Activated CD8-positive, alpha-beta T cell treated with anti-CD3 and anti-CD28 coated beads for 36 hours (primary cell): ENCODE data around the gene CHST1. TPM values are rescaled to one million over a fixed set of nuclear protein-coding genes. Genes with fewer than 3 reads are reported as not detected.

ENCODE experiments used
- ATAC-seq: fragments of 200-7000 bp; cut with Tn5 transposase; one replicate; pipeline ENCODE4 v1.10.0; 2021; ENCODE audit warnings: mild to moderate bottlenecking, moderate library complexity
- CTCF ChIA-PET: fragments of 350-600 bp; sonication (Branson Sonifier 250); formaldehyde crosslinking; loops from one replicate; lab custom pipeline; 2021; ENCODE audit warnings: antibody characterized with exemption; lab: Charles Lee
- POLR2A ChIA-PET: fragments of 350-600 bp; sonication (Branson Sonifier 250); formaldehyde crosslinking; loops from one replicate; lab custom pipeline; 2021; ENCODE audit warnings: antibody characterized with exemption; lab: Charles Lee
- DNase-seq: peaks from one replicate; pipeline ENCODE4 v3.0.0-alpha.2; 2020
- H3K27ac Mint-ChIP-seq: one replicate; pipeline ENCODE4 v1.8.0; 2021; ENCODE audit warnings: mild to moderate bottlenecking, mixed read lengths
- H3K27me3 Mint-ChIP-seq: one replicate; pipeline ENCODE4 v1.8.0; 2021; ENCODE audit warnings: mixed read lengths
- H3K36me3 Mint-ChIP-seq: one replicate; pipeline ENCODE4 v1.8.0; 2021; ENCODE audit warnings: low read depth, mixed read lengths
- H3K4me1 Mint-ChIP-seq: one replicate; pipeline ENCODE4 v1.8.0; 2021; ENCODE audit warnings: low read depth, mixed read lengths
- H3K4me3 Mint-ChIP-seq: one replicate; pipeline ENCODE4 v1.8.0; 2021; ENCODE audit warnings: mild to moderate bottlenecking, moderate library complexity, mixed read lengths
- H3K9me3 Mint-ChIP-seq: one replicate; pipeline ENCODE4 v1.8.0; 2021; ENCODE audit warnings: mixed read lengths
- CTCF ChIP-seq: fragments of 200-600 bp; IDR thresholded peaks from one replicate; pipeline ENCODE4 v1.8.0; 2022; ENCODE audit warnings: antibody characterized with exemption, mild to moderate bottlenecking
- intact Hi-C: fragments of 100-400 bp; cut with micrococcal nuclease; formaldehyde crosslinking; loops from one replicate; pipeline ENCODE4 v1.10.0; 2022
- total RNA-seq, 2 experiments: library from RNA; stranded (reverse); gene quantifications; one replicate each; pipeline ENCODE4 v1.2.3, GENCODE V29; 2021

CHST1 gene
- total RNA-seq, 2 experiments from 2014 or later: not detected

- Mint-ChIP-seq H3K27me3 (peaks cover 3% of the 10 kb centered on the region), H3K4me3 (no peak overlapping the region), H3K4me1 (peaks cover 5% of the 10 kb centered on the region), H3K36me3 (no peaks in the 10 kb centered on the region), H3K27ac (no peak overlapping the region), H3K9me3 (no peaks in the 10 kb centered on the region)
- POLR2A ChIA-PET: no interaction called here
- CTCF ChIA-PET: interaction anchor here (0.9 kb wide), 1 partner anchor 83 kb away, joined by 3 read pairs; no protein-coding TSS in a partner anchor
- ATAC-seq (no peak), DNase-seq (no peak)
- no peak for TF ChIP-seq CTCF
- intact Hi-C loops: no loop called here
These were observed 23.1 kb upstream of the CHST1 start for GRCh38 chr11:45688472-45689033.

- POLR2A ChIA-PET: no interaction called here
- ATAC-seq: no peak
- Mint-ChIP-seq H3K36me3 (no peaks in the 10 kb centered on the region), H3K27ac (no peak overlapping the region), H3K9me3 (no peaks in the 10 kb centered on the region), H3K4me3 (no peak overlapping the region), H3K27me3 (peaks cover 3% of the 10 kb centered on the region), H3K4me1 (peaks cover 2% of the 10 kb centered on the region)
- intact Hi-C loops: no loop called here
- no peak for DNase-seq
- CTCF ChIA-PET: no interaction called here
- no peak for TF ChIP-seq CTCF
These were observed 22.4 kb upstream of the CHST1 start for GRCh38 chr11:45687836-45688235.

GRCh38 chr11:45685964-45686537 is 20.6 kb upstream of the CHST1 start:
- DNase-seq: no peak
- peaks cover 3% of the 10 kb centered on the region for H3K27me3 Mint-ChIP-seq
- H3K36me3 Mint-ChIP-seq: no peaks in the 10 kb centered on the region
- no peaks in the 10 kb centered on the region for H3K4me1 Mint-ChIP-seq
- POLR2A ChIA-PET: no interaction called here
- CTCF ChIA-PET: interaction anchor here (1.4 kb wide), 1 partner anchor 315 kb away, joined by 4 read pairs; no protein-coding TSS in a partner anchor
- H3K27ac Mint-ChIP-seq: no peak overlapping the region
- H3K4me3 Mint-ChIP-seq: no peak overlapping the region
- intact Hi-C loops: no loop called here
- no peak for ATAC-seq
- TF ChIP-seq CTCF: no peak
- H3K9me3 Mint-ChIP-seq: no peaks in the 10 kb centered on the region

DNA sequence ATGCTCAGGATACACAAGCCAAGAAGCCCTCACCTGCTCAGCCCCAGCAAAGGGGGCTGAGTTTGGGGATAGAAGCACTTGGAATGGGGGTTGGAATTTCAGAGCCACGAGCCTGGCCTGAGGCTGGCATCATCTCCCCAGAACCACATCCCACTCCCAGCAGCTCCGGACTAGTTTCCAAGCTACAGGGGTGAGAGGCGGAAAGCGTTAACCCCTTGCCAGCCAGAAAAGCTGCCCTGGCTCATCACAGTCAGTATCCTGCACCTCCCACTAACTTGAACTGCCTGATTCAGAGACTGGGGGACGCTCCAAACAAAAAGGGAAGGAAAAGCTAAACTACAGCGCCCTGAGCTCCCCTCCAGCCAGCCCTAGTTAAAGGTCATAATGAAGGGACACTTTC is 19.0 kb upstream of the CHST1 start:
- DNase-seq (no peak), ATAC-seq (no peak)
- POLR2A ChIA-PET: no interaction called here
- H3K36me3 Mint-ChIP-seq: no peaks in the 10 kb centered on the region
- H3K4me1 Mint-ChIP-seq: no peaks in the 10 kb centered on the region
- intact Hi-C loops: no loop called here
- CTCF ChIA-PET: no interaction called here
- peaks cover 3% of the 10 kb centered on the region for H3K27me3 Mint-ChIP-seq
- H3K9me3 Mint-ChIP-seq: no peaks in the 10 kb centered on the region
- no peak for TF ChIP-seq CTCF
- no peak overlapping the region for H3K4me3 Mint-ChIP-seq
- no peak overlapping the region for H3K27ac Mint-ChIP-seq

GRCh38 chr11:45683271-45684058 is 18.0 kb upstream of the CHST1 start:
- no peak overlapping the region for H3K4me3 Mint-ChIP-seq
- no peaks in the 10 kb centered on the region for H3K4me1 Mint-ChIP-seq
- intact Hi-C loops: no loop called here
- DNase-seq: no peak
- CTCF ChIA-PET: interaction anchor here (1.0 kb wide), 1 partner anchor 17 kb away, joined by 3 read pairs; no protein-coding TSS in a partner anchor
- H3K9me3 Mint-ChIP-seq: no peaks in the 10 kb centered on the region
- no peak for ATAC-seq
- POLR2A ChIA-PET: no interaction called here
- H3K27me3 Mint-ChIP-seq: peaks cover 3% of the 10 kb centered on the region
- no peak for TF ChIP-seq CTCF
- no peaks in the 10 kb centered on the region for H3K36me3 Mint-ChIP-seq
- H3K27ac Mint-ChIP-seq: no peak overlapping the region
